AG09319 (cell line): Measurements from ENCODE around the gene TRERF1.

Experiments used
- DNase-seq: peaks from one replicate; pipeline ENCODE4 v3.0.0-alpha.2; 2010; ENCODE audit warnings: low read depth; ENCODE audit errors: extremely low read depth
- TF ChIP-seq, protein P1 (sequence below): IDR thresholded peaks from 2 replicates; pipeline ENCODE4 v1.5.1; 2011; ENCODE audit warnings: low read depth, mild to moderate bottlenecking, inconsistent platforms, low read length, moderate library complexity

The TRERF1 gene

DNA sequence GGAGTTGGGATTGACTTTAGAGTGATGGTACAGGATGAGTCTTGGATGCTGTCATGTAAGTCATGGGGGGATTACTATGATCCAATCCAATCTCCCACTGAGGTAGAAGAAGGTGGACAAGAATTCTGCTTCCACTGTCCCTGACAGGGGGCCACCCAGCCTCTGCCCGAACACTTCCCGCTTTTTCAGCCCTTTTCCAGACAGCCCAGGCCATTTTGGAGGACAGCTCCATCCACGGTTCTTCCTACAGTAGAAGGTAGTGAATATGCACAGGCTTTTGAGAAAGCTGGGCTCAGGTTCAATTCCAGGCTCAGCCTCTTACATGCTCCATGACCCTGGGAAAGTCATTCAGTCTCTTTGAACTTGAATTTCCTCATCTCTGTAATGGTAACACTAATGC lies 31.0 kb downstream of the TRERF1 start:
- TF ChIP-seq, protein P1, sequence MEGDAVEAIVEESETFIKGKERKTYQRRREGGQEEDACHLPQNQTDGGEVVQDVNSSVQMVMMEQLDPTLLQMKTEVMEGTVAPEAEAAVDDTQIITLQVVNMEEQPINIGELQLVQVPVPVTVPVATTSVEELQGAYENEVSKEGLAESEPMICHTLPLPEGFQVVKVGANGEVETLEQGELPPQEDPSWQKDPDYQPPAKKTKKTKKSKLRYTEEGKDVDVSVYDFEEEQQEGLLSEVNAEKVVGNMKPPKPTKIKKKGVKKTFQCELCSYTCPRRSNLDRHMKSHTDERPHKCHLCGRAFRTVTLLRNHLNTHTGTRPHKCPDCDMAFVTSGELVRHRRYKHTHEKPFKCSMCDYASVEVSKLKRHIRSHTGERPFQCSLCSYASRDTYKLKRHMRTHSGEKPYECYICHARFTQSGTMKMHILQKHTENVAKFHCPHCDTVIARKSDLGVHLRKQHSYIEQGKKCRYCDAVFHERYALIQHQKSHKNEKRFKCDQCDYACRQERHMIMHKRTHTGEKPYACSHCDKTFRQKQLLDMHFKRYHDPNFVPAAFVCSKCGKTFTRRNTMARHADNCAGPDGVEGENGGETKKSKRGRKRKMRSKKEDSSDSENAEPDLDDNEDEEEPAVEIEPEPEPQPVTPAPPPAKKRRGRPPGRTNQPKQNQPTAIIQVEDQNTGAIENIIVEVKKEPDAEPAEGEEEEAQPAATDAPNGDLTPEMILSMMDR, result no peak
- DNase-seq, result no peak

GRCh38 chr6:42419490-42420280 lies 32.0 kb downstream of the TRERF1 start:
- TF ChIP-seq, protein P1, result no peak
- DNase-seq, result no peak

DNA sequence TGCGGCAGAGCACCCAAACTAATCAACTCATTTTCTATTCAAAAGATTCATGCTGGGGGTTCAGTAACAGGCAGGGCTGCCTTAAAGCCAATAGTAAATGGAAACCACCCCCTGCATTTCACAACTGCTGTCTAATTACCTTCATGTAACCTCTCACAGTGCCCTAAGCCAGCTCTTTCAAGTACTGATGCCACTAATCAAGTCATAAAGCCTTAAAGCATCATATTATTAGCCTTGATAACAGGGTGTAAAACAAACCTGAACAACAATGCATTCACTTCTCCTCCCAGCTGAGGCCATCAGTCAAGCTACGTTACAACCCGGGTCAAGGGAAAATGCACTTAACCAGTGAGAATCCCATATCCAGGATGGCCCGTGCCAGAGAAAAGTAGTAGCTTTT lies 33.0 kb downstream of the TRERF1 start:
- no peak for DNase-seq
- TF ChIP-seq, protein P1, result no peak

DNA sequence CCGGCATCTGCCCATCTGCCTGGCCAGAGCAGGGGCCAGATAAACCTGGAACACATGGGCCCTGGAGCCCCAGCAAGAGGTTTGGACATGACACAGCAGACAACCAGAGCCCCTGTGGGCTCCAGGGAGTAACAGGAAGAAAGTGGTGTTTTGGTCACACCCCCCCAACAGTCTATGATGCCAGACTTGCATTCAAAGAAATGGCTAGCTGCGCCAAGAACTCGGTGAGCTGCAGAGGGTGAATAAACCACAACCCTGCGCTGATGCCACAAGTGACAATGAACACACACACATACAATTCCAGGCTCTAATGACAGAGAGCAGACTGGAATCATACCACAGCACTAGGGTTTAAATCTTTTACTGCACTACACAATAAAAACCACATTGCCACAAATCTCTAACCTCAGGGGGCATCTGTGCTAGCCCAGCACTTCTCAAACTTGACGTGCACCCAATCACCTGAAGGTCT lies 34.0 kb downstream of the TRERF1 start:
- no peak for DNase-seq
- TF ChIP-seq, protein P1, result no peak

GRCh38 chr6:42411406-42411805 lies 40.3 kb downstream of the TRERF1 start:
- TF ChIP-seq, protein P1, result no peak

DNA sequence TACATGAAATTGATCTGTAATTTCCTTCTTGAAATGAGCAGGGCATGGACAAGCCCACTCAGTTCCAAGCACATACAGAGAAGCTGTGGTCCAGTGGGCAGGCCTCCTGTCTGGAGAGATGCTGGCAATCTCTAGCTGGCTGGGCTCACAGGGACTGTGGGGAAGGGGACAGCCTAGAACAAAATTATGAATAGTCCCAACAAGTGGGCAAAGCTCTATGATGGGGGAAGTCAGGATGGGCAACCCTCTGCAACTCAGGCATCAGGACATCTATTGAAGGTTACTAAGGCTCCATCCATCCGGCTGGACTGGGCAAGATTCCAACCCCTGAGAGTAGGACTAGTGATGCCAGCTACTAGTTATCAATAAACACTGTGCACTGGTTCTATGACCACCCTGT lies 40.9 kb downstream of the TRERF1 start:
- no peak for DNase-seq
- TF ChIP-seq, protein P1, result no peak

More at GRCh38 chr6:42411406-42411805, 40.3 kb downstream of the TRERF1 start:
- DNase-seq, result no peak

DNA sequence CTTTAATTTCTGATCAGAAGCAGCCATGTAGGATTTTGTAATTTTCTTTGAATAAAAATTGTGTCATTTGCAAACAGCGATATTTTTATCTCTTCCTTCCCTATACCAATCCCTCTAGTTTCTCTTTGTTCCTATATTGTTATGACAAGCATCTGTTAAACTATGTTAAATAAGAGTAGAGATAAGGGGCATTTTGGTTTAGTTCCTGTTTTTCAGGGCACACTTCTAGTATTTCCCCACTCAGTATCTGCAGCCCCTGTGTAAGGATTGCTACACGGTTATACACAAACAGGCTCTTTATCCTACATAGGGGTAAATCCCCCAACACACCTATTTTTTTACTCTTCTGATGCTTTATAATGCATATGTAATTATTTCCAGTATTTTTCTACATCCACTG lies 42.1 kb downstream of the TRERF1 start:
- no peak for DNase-seq
- TF ChIP-seq, protein P1, result no peak
